Keratinocyte (primary cell): Measurements from ENCODE around the gene SCGB1D1. TPM values are rescaled to one million over a fixed set of nuclear protein-coding genes. Genes with fewer than 3 reads are reported as not detected.

Experiments used
- DNase-seq: peaks from one replicate; pipeline ENCODE4 v3.0.0-alpha.2; 2011; ENCODE audit warnings: low read depth, missing footprints, low spot score
- FAIRE-seq: peaks from 2 replicates; lab custom pipeline; 2011; peaks lifted over from hg19 to GRCh38; lab: Jason Lieb, UNC
- H2AFZ ChIP-seq: 2 replicates; pipeline ENCODE4 v1.6.0; 2012; ENCODE audit warnings: low read length, control low read depth, inconsistent platforms; ENCODE audit not compliant: control insufficient read depth
- H3K27ac ChIP-seq: 2 replicates; pipeline ENCODE4 v1.5.1; 2011; ENCODE audit warnings: low read length; ENCODE audit not compliant: control insufficient read depth, insufficient read depth
- H3K27me3 ChIP-seq: 3 replicates; pipeline ENCODE4 v1.6.0; 2011; ENCODE audit warnings: low read length; ENCODE audit not compliant: control insufficient read depth, insufficient read depth; ENCODE audit errors: extremely low read depth
- H3K36me3 ChIP-seq, 2 experiments: 2 replicates in 1 of 2; 3 replicates in 1 of 2; pipeline ENCODE4 v1.5.1; 2011; ENCODE audit warnings: low read length in 2 of 2, mild to moderate bottlenecking in 1 of 2; ENCODE audit not compliant: control insufficient read depth in 2 of 2, insufficient read depth in 2 of 2; ENCODE audit errors: extremely low read depth in 1 of 2
- H3K4me1 ChIP-seq: 3 replicates; pipeline ENCODE4 v1.5.1; 2011; ENCODE audit warnings: low read length; ENCODE audit not compliant: control insufficient read depth, insufficient read depth; ENCODE audit errors: extremely low read depth
- H3K4me2 ChIP-seq: 3 replicates; pipeline ENCODE4 v1.6.0; 2011; ENCODE audit warnings: low read depth, low read length; ENCODE audit not compliant: control insufficient read depth, insufficient read depth; ENCODE audit errors: extremely low read depth
- H3K4me3 ChIP-seq, 3 experiments: fragments of 200-600 bp in 1 of 3; sonication (generic) in 1 of 3; 2 replicates in 2 of 3; 3 replicates in 1 of 3; pipeline ENCODE4 v1.5.1; 2011 to 2016; ENCODE audit warnings: low read length in 3 of 3, mild to moderate bottlenecking in 3 of 3, control low read depth in 2 of 3, inconsistent platforms in 1 of 3, low read depth in 1 of 3, mixed read lengths in 1 of 3, mixed run types in 1 of 3, moderate library complexity in 1 of 3; ENCODE audit not compliant: control insufficient read depth in 2 of 3, insufficient read depth in 2 of 3; ENCODE audit errors: extremely low read depth in 1 of 3
- H3K79me2 ChIP-seq: 2 replicates; pipeline ENCODE4 v1.6.0; 2012; ENCODE audit warnings: low read length; ENCODE audit not compliant: control insufficient read depth, insufficient read depth
- H3K9ac ChIP-seq: 3 replicates; pipeline ENCODE4 v1.6.0; 2011; ENCODE audit warnings: low read length; ENCODE audit not compliant: control insufficient read depth, insufficient read depth; ENCODE audit errors: extremely low read depth
- H3K9me1 ChIP-seq: 3 replicates; pipeline ENCODE4 v1.6.0; 2011; ENCODE audit warnings: low read length; ENCODE audit not compliant: control insufficient read depth, insufficient read depth; ENCODE audit errors: extremely low read depth
- H3K9me3 ChIP-seq: 2 replicates; pipeline ENCODE4 v1.5.1; 2012; ENCODE audit warnings: low read depth, low read length; ENCODE audit not compliant: control insufficient read depth
- H4K20me1 ChIP-seq: 3 replicates; pipeline ENCODE4 v1.6.0; 2011; ENCODE audit warnings: low read length; ENCODE audit not compliant: control insufficient read depth, insufficient read depth; ENCODE audit errors: extremely low read depth
- EZH2 ChIP-seq: IDR thresholded peaks from one replicate; pipeline ENCODE4 v1.6.1; 2012; ENCODE audit warnings: inconsistent platforms, mild to moderate bottlenecking, low read length, moderate library complexity
- dilution Hi-C: fragments of 300-500 bp; cut with MboI; formaldehyde crosslinking; loops from one replicate; pipeline ENCODE4 v1.7.0; 2020; ENCODE audit warnings: low sequenced_read_pairs; ENCODE audit not compliant: extremely low pct_ligation_motif_present
- polyA minus RNA-seq, 3 experiments: library from RNA; depleted of rRNA, polyadenylated mRNA; stranded (reverse); fragments of >200 nt; gene quantifications; 1 replicate in 1 of 3; 2 replicates in 1 of 3; 3 replicates in 1 of 3; pipeline ENCODE4 v1.2.3, GENCODE V29; 2011
- polyA plus RNA-seq, 5 experiments: library from polyadenylated mRNA; depleted of rRNA in 3 of 5; stranded (reverse) in 3 of 5; stranded (forward) in 1 of 5; unstranded in 1 of 5; fragments of >200 nt; gene quantifications; 1 replicate in 1 of 5; 2 replicates in 3 of 5; 3 replicates in 1 of 5; pipeline versions ENCODE4 v1.2.1 to v1.2.3, GENCODE V29; 2011 to 2012; ENCODE audit warnings: missing spikeins in 2 of 5, low read depth in 1 of 5, low replicate concordance in 1 of 5
- TF ChIP-seq, protein P1 (sequence below), 3 experiments: IDR thresholded peaks in 1 of 3; conservative IDR thresholded peaks in 1 of 3; optimal IDR thresholded peaks in 1 of 3; 2 replicates in 2 of 3; 3 replicates in 1 of 3; pipeline versions ENCODE3 to v1.5.1; 2011; ENCODE audit warnings: low read length in 3 of 3, mild to moderate bottlenecking in 3 of 3, moderate library complexity in 2 of 3, control low read depth in 1 of 3, inconsistent platforms in 1 of 3; ENCODE audit not compliant: insufficient read depth in 2 of 3; ENCODE audit errors: extremely low read depth in 1 of 3

Gene SCGB1D1
- polyA plus RNA-seq (not detected in 3 replicates), polyA minus RNA-seq (not detected in 3 replicates)
- not detected for polyA plus RNA-seq (2011; ENCODE audit: low read depth)
- polyA plus RNA-seq (2011; cell fraction: cytosol; rRNA removed), result not detected in 2 replicates
- polyA plus RNA-seq (2011; cell fraction: nucleus; rRNA removed), result not detected in 2 replicates
- polyA plus RNA-seq (2012; ENCODE audit: low replicate concordance), result not detected in 2 replicates
- polyA minus RNA-seq (2011; cell fraction: cytosol; rRNA and poly(A)+ RNA removed), result not detected
- polyA minus RNA-seq (2011; cell fraction: nucleus; rRNA and poly(A)+ RNA removed), result not detected in 2 replicates

- H3K27ac ChIP-seq, result no peak within 1 kb of the TSS
- no peak within 1 kb of the TSS for H3K4me2 ChIP-seq
- peaks cover 4% of the 10 kb centered on the region for H4K20me1 ChIP-seq
- H3K79me2 ChIP-seq, result no peaks in the 10 kb centered on the region
- DNase-seq, result no peak
- TF ChIP-seq EZH2, result no peak
- TF ChIP-seq, protein P1, sequence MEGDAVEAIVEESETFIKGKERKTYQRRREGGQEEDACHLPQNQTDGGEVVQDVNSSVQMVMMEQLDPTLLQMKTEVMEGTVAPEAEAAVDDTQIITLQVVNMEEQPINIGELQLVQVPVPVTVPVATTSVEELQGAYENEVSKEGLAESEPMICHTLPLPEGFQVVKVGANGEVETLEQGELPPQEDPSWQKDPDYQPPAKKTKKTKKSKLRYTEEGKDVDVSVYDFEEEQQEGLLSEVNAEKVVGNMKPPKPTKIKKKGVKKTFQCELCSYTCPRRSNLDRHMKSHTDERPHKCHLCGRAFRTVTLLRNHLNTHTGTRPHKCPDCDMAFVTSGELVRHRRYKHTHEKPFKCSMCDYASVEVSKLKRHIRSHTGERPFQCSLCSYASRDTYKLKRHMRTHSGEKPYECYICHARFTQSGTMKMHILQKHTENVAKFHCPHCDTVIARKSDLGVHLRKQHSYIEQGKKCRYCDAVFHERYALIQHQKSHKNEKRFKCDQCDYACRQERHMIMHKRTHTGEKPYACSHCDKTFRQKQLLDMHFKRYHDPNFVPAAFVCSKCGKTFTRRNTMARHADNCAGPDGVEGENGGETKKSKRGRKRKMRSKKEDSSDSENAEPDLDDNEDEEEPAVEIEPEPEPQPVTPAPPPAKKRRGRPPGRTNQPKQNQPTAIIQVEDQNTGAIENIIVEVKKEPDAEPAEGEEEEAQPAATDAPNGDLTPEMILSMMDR (optimal IDR thresholded peaks at IDR 0.05 in 1 of 3, IDR thresholded peaks at IDR 0.05 in 1 of 3, conservative IDR thresholded peaks at IDR 0.05 in 1 of 3; ENCODE audit: extremely low read depth in 1 of 3, insufficient read depth in 2 of 3, low read length in 3 of 3), result no peak
- dilution Hi-C loops, result no loop called here
- H3K9me1 ChIP-seq, result no peaks in the 10 kb centered on the region
- no peak within 1 kb of the TSS for H3K4me3 ChIP-seq
- no peaks in the 10 kb centered on the region for H3K9me3 ChIP-seq
- peaks cover 3% of the 10 kb centered on the region for H3K27me3 ChIP-seq
- no peaks in the 10 kb centered on the region for H3K36me3 ChIP-seq
- no peak for FAIRE-seq
- no peak within 1 kb of the TSS for H3K9ac ChIP-seq
- H2AFZ ChIP-seq, result no peak within 1 kb of the TSS
- no peaks in the 10 kb centered on the region for H3K4me1 ChIP-seq
These were observed at the start of gene SCGB1D1 for GRCh38 chr11:62190011-62190410. Gene SCGB1D1, plus strand, starts transcription at chr11:62190216. Its CDS starts 69 bp downstream, at chr11:62190285.

DNA sequence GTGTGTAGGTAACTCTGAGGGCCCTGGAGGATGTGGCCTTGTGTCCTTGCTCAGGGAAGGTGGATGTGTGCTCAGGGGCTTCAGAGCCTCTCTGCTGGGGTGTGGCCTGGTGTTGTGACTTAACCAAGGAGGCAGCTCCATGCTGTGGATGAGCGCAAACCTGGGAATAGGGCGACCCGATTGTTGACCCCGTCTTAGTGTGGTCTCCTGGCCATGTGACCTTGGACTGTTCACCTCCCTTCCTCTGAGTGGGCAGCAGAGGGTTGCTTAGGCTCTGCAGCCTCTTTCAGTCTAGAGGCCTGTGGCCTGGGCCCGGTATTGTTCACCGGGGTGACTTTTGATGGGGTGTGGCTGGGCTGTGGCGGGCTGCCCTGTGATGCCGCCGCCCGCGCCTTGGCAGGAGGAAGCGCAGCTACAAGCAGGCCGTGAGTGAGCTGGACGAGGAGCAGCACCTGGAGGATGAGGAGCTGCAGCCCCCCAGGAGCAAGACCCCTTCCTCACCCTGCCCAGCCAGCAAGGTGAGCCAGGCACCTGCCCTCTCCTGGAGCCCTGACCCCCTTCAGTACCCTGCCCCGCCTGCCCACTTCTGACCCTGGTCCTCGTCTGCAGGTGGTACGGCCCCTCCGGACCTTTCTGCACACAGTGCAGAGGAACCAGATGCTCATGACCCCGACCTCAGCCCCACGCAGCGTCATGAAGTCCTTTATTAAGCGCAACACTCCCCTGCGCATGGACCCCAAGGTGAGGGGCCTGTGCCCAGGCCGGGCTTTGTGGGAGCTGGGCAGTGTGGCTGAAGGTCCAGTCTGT is 49.5 kb upstream of the SCGB1D1 start:
- Histone ChIP-seq H3K79me2 (peaks cover 19% of the 10 kb centered on the region), H3K36me3 (peaks cover 29 to 30% of the 10 kb centered on the region in 2 experiments), H4K20me1 (no peaks in the 10 kb centered on the region), H3K4me3 (no peak overlapping the region), H3K9me3 (no peaks in the 10 kb centered on the region), H3K9me1 (peaks cover 2% of the 10 kb centered on the region), H3K9ac (no peak overlapping the region), H3K27me3 (no peaks in the 10 kb centered on the region), H3K4me1 (no peaks in the 10 kb centered on the region), H2AFZ (no peak overlapping the region), H3K27ac (no peak overlapping the region), H3K4me2 (no peak overlapping the region)
- no peak for FAIRE-seq
- dilution Hi-C loops, result no loop called here
- DNase-seq, result no peak
- TF ChIP-seq EZH2, result no peak
- TF ChIP-seq, protein P1 (optimal IDR thresholded peaks at IDR 0.05 in 1 of 3, IDR thresholded peaks at IDR 0.05 in 1 of 3, conservative IDR thresholded peaks at IDR 0.05 in 1 of 3; ENCODE audit: extremely low read depth in 1 of 3, insufficient read depth in 2 of 3, low read length in 3 of 3), result no peak
